ENCODE measurements around the gene SPPL3. TPM values are rescaled to one million over a fixed set of nuclear protein-coding genes. Genes with fewer than 3 reads are reported as not detected.
A peak's percentile ranks its signal among the peaks of the same experiment; 100 is the strongest.

Gene SPPL3
- total RNA-seq, 1 experiment from 2014 or later, result 32.5 TPM

- H3K9me3 Mint-ChIP-seq, result no peaks in the 10 kb centered on the region
- no peak for TF ChIP-seq HMGA2 (CRISPR knock-in tag; IDR thresholded peaks at IDR 0.05)
- TF ChIP-seq, protein P1, sequence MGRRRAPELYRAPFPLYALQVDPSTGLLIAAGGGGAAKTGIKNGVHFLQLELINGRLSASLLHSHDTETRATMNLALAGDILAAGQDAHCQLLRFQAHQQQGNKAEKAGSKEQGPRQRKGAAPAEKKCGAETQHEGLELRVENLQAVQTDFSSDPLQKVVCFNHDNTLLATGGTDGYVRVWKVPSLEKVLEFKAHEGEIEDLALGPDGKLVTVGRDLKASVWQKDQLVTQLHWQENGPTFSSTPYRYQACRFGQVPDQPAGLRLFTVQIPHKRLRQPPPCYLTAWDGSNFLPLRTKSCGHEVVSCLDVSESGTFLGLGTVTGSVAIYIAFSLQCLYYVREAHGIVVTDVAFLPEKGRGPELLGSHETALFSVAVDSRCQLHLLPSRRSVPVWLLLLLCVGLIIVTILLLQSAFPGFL (CRISPR knock-in tag; IDR thresholded peaks at IDR 0.05; ENCODE audit: borderline replicate concordance), result no peak
- no peak overlapping the region for H3K4me3 Mint-ChIP-seq
- H3K27me3 Mint-ChIP-seq (ENCODE audit: low read depth), result no peaks in the 10 kb centered on the region
- no peaks in the 10 kb centered on the region for H3K36me3 Mint-ChIP-seq
- H3K4me1 Mint-ChIP-seq, result peaks cover 18% of the 10 kb centered on the region
- CTCF ChIA-PET, result no interaction called here
- POLR2A ChIA-PET, result no interaction called here
- H3K27ac Mint-ChIP-seq, result no peak overlapping the region
- no peak for ATAC-seq
- no peak for DNase-seq (ENCODE audit: low spot score)
Observed at GRCh38 chr12:120874547-120875245, 29.5 kb downstream of the SPPL3 start.

- H3K27ac Mint-ChIP-seq, result peak overlapping the region; percentile 66
- H3K4me1 Mint-ChIP-seq, result peaks cover 14% of the 10 kb centered on the region
- H3K27me3 Mint-ChIP-seq (ENCODE audit: low read depth), result no peaks in the 10 kb centered on the region
- TF ChIP-seq, protein P2, sequence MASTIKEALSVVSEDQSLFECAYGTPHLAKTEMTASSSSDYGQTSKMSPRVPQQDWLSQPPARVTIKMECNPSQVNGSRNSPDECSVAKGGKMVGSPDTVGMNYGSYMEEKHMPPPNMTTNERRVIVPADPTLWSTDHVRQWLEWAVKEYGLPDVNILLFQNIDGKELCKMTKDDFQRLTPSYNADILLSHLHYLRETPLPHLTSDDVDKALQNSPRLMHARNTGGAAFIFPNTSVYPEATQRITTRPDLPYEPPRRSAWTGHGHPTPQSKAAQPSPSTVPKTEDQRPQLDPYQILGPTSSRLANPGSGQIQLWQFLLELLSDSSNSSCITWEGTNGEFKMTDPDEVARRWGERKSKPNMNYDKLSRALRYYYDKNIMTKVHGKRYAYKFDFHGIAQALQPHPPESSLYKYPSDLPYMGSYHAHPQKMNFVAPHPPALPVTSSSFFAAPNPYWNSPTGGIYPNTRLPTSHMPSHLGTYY (CRISPR knock-in tag; IDR thresholded peaks at IDR 0.05), result no peak
- TF ChIP-seq, protein P3, sequence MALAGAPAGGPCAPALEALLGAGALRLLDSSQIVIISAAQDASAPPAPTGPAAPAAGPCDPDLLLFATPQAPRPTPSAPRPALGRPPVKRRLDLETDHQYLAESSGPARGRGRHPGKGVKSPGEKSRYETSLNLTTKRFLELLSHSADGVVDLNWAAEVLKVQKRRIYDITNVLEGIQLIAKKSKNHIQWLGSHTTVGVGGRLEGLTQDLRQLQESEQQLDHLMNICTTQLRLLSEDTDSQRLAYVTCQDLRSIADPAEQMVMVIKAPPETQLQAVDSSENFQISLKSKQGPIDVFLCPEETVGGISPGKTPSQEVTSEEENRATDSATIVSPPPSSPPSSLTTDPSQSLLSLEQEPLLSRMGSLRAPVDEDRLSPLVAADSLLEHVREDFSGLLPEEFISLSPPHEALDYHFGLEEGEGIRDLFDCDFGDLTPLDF (CRISPR knock-in tag; IDR thresholded peaks at IDR 0.05), result no peak
- TF ChIP-seq ZNF263 (CRISPR knock-in tag; IDR thresholded peaks at IDR 0.05; ENCODE audit: low read depth) (no peak), GABPB1 (CRISPR knock-in tag; IDR thresholded peaks at IDR 0.05) (no peak), TCF7 (CRISPR knock-in tag; IDR thresholded peaks at IDR 0.05; ENCODE audit: low read depth) (no peak), CREM (CRISPR knock-in tag; IDR thresholded peaks at IDR 0.05) (no peak), IRF2 (CRISPR knock-in tag; IDR thresholded peaks at IDR 0.05; ENCODE audit: borderline replicate concordance, low read depth) (no peak), NFE2L1 (CRISPR knock-in tag; IDR thresholded peaks at IDR 0.05) (no peak), HMGA2 (CRISPR knock-in tag; IDR thresholded peaks at IDR 0.05) (no peak)
- TF ChIP-seq, protein P4, sequence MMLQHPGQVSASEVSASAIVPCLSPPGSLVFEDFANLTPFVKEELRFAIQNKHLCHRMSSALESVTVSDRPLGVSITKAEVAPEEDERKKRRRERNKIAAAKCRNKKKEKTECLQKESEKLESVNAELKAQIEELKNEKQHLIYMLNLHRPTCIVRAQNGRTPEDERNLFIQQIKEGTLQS (CRISPR knock-in tag; conservative IDR thresholded peaks at IDR 0.05), result no peak
- TF ChIP-seq, protein P5, sequence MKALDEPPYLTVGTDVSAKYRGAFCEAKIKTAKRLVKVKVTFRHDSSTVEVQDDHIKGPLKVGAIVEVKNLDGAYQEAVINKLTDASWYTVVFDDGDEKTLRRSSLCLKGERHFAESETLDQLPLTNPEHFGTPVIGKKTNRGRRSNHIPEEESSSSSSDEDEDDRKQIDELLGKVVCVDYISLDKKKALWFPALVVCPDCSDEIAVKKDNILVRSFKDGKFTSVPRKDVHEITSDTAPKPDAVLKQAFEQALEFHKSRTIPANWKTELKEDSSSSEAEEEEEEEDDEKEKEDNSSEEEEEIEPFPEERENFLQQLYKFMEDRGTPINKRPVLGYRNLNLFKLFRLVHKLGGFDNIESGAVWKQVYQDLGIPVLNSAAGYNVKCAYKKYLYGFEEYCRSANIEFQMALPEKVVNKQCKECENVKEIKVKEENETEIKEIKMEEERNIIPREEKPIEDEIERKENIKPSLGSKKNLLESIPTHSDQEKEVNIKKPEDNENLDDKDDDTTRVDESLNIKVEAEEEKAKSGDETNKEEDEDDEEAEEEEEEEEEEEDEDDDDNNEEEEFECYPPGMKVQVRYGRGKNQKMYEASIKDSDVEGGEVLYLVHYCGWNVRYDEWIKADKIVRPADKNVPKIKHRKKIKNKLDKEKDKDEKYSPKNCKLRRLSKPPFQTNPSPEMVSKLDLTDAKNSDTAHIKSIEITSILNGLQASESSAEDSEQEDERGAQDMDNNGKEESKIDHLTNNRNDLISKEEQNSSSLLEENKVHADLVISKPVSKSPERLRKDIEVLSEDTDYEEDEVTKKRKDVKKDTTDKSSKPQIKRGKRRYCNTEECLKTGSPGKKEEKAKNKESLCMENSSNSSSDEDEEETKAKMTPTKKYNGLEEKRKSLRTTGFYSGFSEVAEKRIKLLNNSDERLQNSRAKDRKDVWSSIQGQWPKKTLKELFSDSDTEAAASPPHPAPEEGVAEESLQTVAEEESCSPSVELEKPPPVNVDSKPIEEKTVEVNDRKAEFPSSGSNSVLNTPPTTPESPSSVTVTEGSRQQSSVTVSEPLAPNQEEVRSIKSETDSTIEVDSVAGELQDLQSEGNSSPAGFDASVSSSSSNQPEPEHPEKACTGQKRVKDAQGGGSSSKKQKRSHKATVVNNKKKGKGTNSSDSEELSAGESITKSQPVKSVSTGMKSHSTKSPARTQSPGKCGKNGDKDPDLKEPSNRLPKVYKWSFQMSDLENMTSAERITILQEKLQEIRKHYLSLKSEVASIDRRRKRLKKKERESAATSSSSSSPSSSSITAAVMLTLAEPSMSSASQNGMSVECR (CRISPR knock-in tag; IDR thresholded peaks at IDR 0.05; ENCODE audit: borderline replicate concordance), result no peak
- no peaks in the 10 kb centered on the region for H3K9me3 Mint-ChIP-seq
- H3K36me3 Mint-ChIP-seq, result no peaks in the 10 kb centered on the region
- ChIA-PET CTCF (interaction anchor here (1.1 kb wide), 1 partner anchor 16 kb away, joined by 4 read pairs; no protein-coding TSS in a partner anchor), POLR2A (no interaction called here)
- H3K4me3 Mint-ChIP-seq, result no peak overlapping the region
- DNase-seq (ENCODE audit: low spot score) (no peak), ATAC-seq (no peak)
Observed at GRCh38 chr12:120873226-120873625, 30.9 kb downstream of the SPPL3 start.

GRCh38 chr12:120872487-120872886 lies 31.7 kb downstream of the SPPL3 start:
- Mint-ChIP-seq H3K27ac (peak overlapping the region; percentile 61; the same call in 1 of the 2 replicates), H3K4me3 (no peak overlapping the region), H3K4me1 (peaks cover 14% of the 10 kb centered on the region), H3K27me3 (ENCODE audit: low read depth) (no peaks in the 10 kb centered on the region), H3K36me3 (no peaks in the 10 kb centered on the region), H3K9me3 (no peaks in the 10 kb centered on the region)
- peak; percentile 44 for ATAC-seq
- DNase-seq (ENCODE audit: low spot score), result no peak
- ChIA-PET POLR2A (no interaction called here), CTCF (interaction anchor here (1.1 kb wide), 1 partner anchor 15 kb away, joined by 4 read pairs; no protein-coding TSS in a partner anchor)
- TF ChIP-seq GRHL2 (CRISPR knock-in tag; IDR thresholded peaks at IDR 0.05; ENCODE audit: insufficient replicate concordance, severe bottlenecking), result no peak
- TF ChIP-seq, protein P6, sequence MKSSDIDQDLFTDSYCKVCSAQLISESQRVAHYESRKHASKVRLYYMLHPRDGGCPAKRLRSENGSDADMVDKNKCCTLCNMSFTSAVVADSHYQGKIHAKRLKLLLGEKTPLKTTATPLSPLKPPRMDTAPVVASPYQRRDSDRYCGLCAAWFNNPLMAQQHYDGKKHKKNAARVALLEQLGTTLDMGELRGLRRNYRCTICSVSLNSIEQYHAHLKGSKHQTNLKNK (CRISPR knock-in tag; IDR thresholded peaks at IDR 0.05), result no peak
- no peak for TF ChIP-seq PRDM15 (CRISPR knock-in tag; IDR thresholded peaks at IDR 0.05)
- no peak for TF ChIP-seq MXD4 (CRISPR knock-in tag; IDR thresholded peaks at IDR 0.05; ENCODE audit: borderline replicate concordance)
- no peak for TF ChIP-seq IRF1 (CRISPR knock-in tag; IDR thresholded peaks at IDR 0.05)
- no peak for TF ChIP-seq SP1 (CRISPR knock-in tag; conservative IDR thresholded peaks at IDR 0.05)
